Glomerular endothelial cell (primary cell): ENCODE data around the gene KMT5C. TPM values are rescaled to one million over a fixed set of nuclear protein-coding genes. Genes with fewer than 3 reads are reported as not detected.

ENCODE experiments used
- DNase-seq: peaks from one replicate; pipeline ENCODE4 v3.0.0-alpha.2; 2011; ENCODE audit warnings: low read depth, low spot score; ENCODE audit errors: extremely low read depth
- total RNA-seq: library from RNA; depleted of rRNA; stranded (reverse); fragments of >200 nt; gene quantifications from 2 replicates; pipeline ENCODE4 v1.2.3, GENCODE V29; 2015

Gene KMT5C
- total RNA-seq, 1 donor from 2014 or later = 12.8 TPM

DNA sequence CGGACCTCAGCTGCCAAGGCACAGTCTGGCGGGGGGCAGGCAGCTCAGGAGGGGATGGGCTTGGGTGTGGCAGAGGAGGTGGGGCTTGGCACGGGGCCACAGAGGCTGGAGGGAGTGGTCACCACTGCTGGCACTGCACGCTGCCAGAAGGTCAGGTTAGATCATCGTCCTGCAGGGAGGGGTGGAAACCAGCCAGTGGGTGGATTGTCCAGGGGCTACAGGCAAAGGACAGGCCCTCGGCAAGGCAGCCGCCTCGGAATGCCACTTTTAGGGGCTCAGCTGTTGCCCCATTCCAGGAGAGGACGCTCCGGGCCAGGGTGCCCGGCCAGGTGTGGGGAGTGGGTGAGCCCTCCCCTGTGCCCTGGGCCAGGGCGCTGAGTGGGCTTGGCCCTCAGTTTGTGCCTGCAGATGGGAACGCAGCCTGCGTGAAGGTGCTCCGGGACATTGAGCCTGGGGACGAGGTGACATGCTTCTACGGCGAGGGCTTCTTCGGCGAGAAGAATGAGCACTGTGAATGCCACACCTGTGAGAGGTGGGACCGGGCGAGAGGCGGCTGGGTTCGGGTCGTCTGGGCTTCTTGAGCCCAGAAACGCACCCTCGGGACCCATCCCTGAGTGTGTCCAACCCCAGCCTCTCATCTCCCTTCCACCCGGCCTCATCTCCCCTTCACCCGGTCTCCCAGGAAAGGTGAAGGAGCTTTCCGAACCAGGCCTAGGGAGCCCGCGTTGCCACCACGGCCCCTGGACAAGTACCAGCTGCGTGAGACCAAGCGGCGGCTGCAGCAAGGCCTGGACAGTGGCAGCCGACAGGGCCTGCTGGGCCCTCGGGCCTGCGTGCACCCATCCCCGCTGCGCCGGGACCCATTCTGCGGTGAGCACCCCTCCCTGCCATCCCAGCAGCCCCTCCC lies 6.4 kb downstream of the KMT5C start:
- no peak for DNase-seq

DNA sequence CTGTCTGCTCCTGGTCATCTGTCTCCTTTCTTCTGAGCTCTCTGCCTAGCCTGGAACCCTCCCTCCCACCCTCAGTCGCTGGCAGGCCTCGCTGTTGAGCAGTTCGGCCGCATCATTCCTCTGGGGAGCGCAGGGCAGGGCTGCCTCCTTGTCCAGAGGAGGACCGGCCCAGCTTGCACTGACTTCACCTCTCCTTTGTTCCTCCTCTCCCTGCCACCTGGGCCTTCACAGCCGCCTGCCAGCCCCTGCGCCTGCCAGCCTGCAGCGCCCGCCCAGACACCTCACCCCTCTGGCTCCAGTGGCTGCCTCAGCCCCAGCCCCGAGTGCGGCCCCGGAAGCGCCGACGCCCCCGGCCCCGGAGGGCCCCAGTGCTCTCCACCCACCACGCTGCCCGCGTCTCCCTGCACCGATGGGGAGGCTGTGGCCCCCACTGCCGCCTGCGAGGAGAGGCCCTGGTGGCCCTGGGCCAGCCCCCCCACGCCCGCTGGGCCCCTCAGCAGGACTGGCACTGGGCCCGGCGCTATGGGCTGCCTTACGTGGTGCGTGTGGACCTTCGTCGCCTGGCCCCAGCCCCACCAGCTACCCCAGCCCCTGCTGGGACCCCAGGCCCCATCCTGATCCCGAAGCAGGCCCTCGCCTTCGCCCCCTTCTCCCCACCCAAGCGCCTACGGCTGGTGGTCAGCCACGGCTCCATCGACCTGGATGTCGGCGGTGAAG lies 7.2 kb downstream of the KMT5C start:
- DNase-seq = no peak

- DNase-seq = no peak
Observed at GRCh38 chr19:55347442-55348009, 7.8 kb downstream of the KMT5C start.

DNA sequence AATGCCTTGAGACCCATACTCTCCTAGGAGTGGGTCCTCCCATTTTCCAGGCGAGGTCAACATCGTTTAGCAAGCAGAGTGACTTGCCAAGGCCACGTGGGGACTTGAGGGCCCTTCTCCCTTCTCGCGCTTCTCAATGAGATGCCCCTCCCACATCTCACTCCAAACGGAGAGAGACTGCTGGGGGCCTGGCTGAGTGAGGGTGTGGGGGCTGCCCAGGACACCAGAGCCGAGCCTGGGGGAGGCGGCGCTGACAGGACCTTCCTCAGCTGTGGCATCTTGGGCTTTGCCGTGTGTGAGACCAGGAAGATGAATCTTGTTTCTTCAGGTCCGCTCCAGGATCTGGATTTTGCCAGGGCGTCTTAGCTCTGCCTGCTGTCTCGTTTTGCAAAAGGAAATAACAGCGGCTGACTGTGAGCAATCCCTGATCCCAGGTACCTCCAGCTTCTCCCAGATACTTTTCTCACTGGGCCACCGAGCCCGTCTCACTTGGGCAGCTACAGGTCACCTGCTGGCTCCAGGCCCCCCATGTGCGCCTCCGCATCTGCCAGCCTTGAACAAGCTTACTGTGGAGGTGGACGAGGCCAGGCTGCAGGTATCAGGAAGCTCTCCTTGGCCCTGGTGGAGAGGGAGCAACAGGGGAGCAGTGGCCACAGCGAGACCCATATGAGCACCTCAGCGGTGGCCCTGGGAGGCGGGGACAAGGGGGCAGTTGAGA lies 8.8 kb downstream of the KMT5C start:
- DNase-seq = no peak

DNA sequence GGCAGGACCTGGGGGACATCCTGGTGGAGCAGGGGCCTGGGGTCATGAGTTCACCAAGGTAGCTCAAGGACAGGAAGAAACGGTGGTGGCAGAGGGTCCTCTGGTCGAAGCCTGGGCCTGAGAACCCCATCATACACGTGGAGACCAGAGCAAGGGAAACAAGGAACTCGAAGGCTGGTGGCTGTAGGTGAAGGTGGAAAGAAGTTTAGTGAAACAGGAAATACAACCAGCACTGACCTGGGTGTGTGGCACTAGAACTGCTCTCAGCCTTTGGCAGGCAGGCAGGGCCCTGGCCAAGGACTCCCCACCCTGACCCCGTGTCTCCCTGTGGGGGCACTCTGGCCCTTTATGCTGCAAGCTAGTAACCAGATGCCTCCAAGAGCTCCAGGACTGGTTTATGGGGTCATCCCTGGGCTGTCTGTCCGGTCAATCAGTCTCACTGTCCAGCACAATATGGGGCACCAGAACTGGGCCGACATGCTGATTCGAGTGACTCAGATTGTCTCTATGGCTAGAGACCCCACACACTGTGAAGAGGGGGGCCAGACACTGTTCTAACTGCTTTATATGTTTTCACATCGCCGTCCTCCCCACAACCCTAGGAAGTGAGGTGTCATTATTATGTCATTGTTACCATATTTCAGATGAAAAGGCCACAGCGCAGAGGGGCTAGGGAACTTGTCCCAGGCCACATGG lies 11.1 kb downstream of the KMT5C start:
- no peak for DNase-seq

DNA sequence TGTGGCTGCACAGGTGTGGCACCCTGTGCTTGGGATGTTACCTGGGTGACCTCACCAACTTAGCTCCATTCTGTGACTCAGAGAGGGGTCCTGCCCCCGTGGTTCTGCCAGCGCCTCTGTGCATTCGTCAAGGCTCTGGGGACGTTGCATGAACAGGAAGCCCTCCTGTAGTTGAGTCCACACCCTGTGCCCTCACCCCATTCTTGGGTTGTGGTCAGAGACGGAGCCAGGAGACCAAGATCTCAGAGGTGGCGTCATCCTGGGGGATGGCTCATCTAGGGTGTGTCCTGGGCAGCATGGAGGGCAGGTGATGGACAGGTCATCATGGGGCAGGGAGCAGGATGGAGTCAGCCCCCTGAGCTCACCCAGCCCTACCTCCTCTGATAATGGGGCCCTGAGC lies 12.4 kb downstream of the KMT5C start:
- DNase-seq = no peak

DNA sequence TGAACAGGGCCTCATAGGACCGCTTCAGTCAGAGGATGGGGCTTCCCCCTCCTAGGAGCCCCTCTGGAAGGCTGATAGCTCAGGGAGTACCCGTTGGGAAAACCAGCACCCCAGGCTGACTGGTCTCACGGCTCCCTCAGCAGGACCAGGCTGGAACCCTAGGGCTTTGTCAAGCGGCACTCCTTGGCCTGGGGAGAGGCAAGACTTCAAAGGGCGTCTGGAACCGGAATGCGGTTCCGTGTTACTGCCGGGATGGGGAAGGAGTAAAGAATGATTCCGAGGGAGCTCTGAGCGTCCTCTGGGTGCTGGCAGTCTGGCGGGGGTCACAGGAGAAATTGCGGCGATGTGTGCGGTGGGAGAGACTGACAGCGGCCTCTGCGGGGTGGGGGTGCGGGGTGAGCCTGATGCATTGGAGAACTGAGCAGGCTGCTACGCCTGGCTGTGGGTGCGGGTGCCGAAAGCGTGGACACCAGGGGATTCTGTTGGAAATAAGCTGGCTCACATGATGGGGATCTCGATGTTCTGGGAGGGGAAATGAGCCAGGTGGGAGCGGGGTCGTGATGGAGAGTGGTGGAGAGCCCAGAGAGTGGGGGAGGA lies 13.0 kb downstream of the KMT5C start:
- DNase-seq = no peak

DNA sequence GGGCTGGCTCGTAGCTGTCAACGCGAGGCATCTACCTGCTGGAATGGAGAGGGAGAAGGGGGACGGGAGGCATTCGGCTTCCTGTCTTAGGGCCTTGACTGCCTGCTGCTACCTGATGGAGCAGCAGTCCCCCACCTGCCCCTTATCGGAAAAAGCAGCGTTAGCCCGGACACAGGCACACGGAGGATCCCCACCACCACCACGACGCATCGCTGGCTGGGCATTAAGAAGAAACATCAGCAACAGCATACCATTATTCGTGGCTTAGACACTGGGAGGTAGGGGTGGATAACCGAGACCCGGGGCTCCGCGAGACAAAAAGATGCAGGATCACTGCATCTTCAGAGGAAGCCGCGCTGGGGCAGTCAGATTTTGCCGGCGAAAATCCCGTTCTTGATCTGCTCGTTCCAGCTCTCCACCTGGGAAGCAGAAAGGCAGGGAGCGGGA lies 13.7 kb downstream of the KMT5C start:
- no peak for DNase-seq

GRCh38 chr19:55353803-55354697 lies 14.4 kb downstream of the KMT5C start:
- no peak for DNase-seq

GRCh38 chr19:55354698-55355212 lies 15.1 kb downstream of the KMT5C start, which contains the start of gene COX6B2:
Gene COX6B2 (minus strand): TSS chr19:55354719. CDS start chr19:55354521, 198 bp downstream.
- DNase-seq = no peak

- no peak for DNase-seq
Observed at GRCh38 chr19:55355213-55355821, 15.6 kb downstream of the KMT5C start.

GRCh38 chr19:55358493-55358892 lies 18.8 kb downstream of the KMT5C start:
- DNase-seq = no peak

DNA sequence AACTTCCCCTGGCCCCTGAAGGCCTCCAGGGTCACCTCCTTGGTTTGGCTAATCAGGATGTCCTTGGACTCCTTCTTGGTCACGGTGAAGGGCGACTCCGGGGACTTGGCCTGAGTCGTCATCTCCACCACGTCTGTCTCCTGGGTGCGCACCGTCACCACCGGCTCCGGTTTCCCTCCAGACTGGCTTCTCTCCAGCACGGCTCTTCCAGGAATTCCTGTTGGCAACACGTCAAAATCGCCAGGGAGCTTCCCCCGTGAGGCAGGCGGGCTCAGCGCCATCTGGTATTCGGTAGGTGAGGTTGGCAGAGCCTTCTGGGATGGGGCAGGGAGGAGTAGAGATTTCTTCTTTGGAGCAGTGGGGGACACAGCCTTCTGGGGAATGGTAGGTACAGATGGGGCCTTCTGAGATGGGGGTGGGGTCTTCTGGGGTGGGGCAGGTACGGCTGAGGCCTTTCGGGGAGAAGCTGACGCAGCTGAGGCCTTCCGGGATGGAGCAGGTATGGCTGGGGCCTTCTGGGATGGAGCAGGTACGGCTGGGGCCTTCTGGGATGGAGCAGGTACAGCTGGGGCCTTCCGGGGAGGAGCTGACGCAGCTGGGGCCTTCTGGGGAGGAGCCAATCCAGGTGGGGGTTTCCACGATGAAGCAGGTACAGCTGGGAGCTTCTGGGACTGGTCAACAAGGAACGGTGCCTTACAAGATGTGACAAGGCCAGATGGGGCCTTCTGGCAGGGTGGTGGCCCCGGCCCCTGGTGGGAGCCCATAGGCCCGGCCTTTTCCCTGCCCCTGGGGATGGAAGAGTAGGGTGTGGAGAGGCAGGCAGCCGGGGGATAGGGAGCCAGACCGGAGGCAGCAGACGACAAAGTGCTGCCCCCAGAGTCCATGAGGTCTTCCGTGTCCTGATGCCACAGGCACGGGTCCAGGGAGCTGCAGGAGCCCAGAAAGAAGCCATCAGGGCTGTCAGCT lies 19.6 kb downstream of the KMT5C start:
- no peak for DNase-seq

DNA sequence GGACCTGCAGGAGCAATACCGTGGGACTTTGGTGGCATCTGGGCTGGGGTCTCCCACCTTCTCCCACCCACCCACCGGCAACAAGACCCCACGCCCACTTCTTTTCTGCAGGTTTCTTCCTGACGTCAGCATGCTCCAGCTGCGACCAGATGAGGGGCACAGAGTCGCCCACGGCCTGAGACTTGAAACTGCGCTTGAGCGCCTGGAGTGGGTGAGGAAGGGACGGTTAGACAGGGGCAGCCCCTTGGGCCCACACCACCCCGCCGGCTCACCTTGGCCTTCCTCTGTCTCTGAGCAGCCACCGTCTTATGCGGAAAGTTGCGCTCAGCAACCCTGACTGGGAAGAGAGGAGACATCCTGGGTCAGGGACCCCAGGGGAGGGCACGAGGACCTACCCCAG lies 21.2 kb downstream of the KMT5C start:
- no peak for DNase-seq

- DNase-seq = no peak
Observed at GRCh38 chr19:55362174-55362989, 22.7 kb downstream of the KMT5C start.
